Mucosa of descending colon (tissue), 3 donors: ENCODE measurements around the gene ERO1B. TPM values are rescaled to one million over a fixed set of nuclear protein-coding genes. Genes with fewer than 3 reads are reported as not detected.
A peak's percentile ranks its signal among the peaks of the same experiment; 100 is the strongest.

Experiments used
- ATAC-seq: fragments of 200-7000 bp; cut with Tn5 transposase; one replicate; pipeline ENCODE4 v1.9.1; 2020; ENCODE audit warnings: mild to moderate bottlenecking, moderate library complexity
- DNase-seq, 3 donors: peaks; one replicate each; pipeline ENCODE4 v3.0.0-alpha.2; 2020
- H3K36me3 ChIP-seq: fragments of 200-600 bp; one replicate; pipeline ENCODE4 v1.8.0; 2021; ENCODE audit warnings: low read depth, mild to moderate bottlenecking
- H3K4me1 ChIP-seq: fragments of 200-600 bp; one replicate; pipeline ENCODE4 v1.8.0; 2021; ENCODE audit warnings: low read depth, mild to moderate bottlenecking
- H3K4me3 ChIP-seq: fragments of 200-600 bp; one replicate; pipeline ENCODE4 v1.8.0; 2021; ENCODE audit warnings: mild to moderate bottlenecking
- H3K9me3 ChIP-seq: fragments of 200-600 bp; one replicate; pipeline ENCODE4 v1.8.0; 2021; ENCODE audit warnings: mild to moderate bottlenecking
- CTCF ChIP-seq: fragments of 200-600 bp; IDR thresholded peaks from one replicate; pipeline ENCODE4 v1.8.0; 2022; ENCODE audit warnings: antibody characterized with exemption, mild to moderate bottlenecking
- intact Hi-C, 2 donors: fragments of 100-400 bp; cut with DNase I in 1 of 2; cut with micrococcal nuclease in 1 of 2; formaldehyde crosslinking; loops; one replicate each; pipeline versions ENCODE4 v1.11.0 to v1.11.1; 2022; cut with DNase I, micrococcal nuclease
- total RNA-seq, 3 donors: library from RNA; stranded (reverse); fragmentation: NEBNext Ultra II Directional in 2 of 3; extraction: Animal tissue kit (Norgen Biotek cat#: 25700) in 2 of 3; gene quantifications; one replicate each; pipeline versions ENCODE4 v1.2.1 to v1.2.4, GENCODE V29; 2021 to 2023
- donor health status: DM: no; HTN: no; CAD: no; lungs with moderate emphysema.
- donor health status: DM: no; HTN: no; CAD: no.
- donor health status: DM: no; HTN: yes; CAD: no.

The ERO1B gene
- total RNA-seq, 3 donors from 2014 or later: 1.6 to 8.4 (median 3.0) TPM

- no peak for ATAC-seq
- no peak overlapping the region for H3K4me3 ChIP-seq
- TF ChIP-seq CTCF: no peak
- H3K4me1 ChIP-seq: no peaks in the 10 kb centered on the region
- intact Hi-C loops: no loop called here
- DNase-seq: no peak
- no peaks in the 10 kb centered on the region for H3K36me3 ChIP-seq
- H3K9me3 ChIP-seq: peaks cover 15% of the 10 kb centered on the region
Observed at GRCh38 chr1:236322566-236323409, 41.0 kb upstream of the ERO1B start.

- Histone ChIP-seq H3K4me1 (no peaks in the 10 kb centered on the region), H3K9me3 (peaks cover 15% of the 10 kb centered on the region), H3K36me3 (no peaks in the 10 kb centered on the region), H3K4me3 (no peak overlapping the region)
- intact Hi-C loops: no loop called here
- no peak for DNase-seq
- ATAC-seq: peak; percentile 53
- TF ChIP-seq CTCF: no peak
Observed at GRCh38 chr1:236321101-236321500, 39.3 kb upstream of the ERO1B start.

GRCh38 chr1:236320671-236321070 lies 38.9 kb upstream of the ERO1B start:
- no peaks in the 10 kb centered on the region for H3K4me1 ChIP-seq
- DNase-seq (no peak), ATAC-seq (peak; percentile 65)
- no peak for TF ChIP-seq CTCF
- H3K36me3 ChIP-seq: no peaks in the 10 kb centered on the region
- peaks cover 15% of the 10 kb centered on the region for H3K9me3 ChIP-seq
- intact Hi-C loops: no loop called here
- no peak overlapping the region for H3K4me3 ChIP-seq

- peaks cover 15% of the 10 kb centered on the region for H3K9me3 ChIP-seq
- ATAC-seq: no peak
- no peaks in the 10 kb centered on the region for H3K36me3 ChIP-seq
- H3K4me3 ChIP-seq: no peak overlapping the region
- no peak for TF ChIP-seq CTCF
- intact Hi-C loops: no loop called here
- no peaks in the 10 kb centered on the region for H3K4me1 ChIP-seq
- no peak for DNase-seq
Observed at GRCh38 chr1:236320214-236320613, 38.5 kb upstream of the ERO1B start.

- no peak for TF ChIP-seq CTCF
- intact Hi-C loops: no loop called here
Observed at GRCh38 chr1:236316437-236316836, 34.7 kb upstream of the ERO1B start.

More at GRCh38 chr1:236316437-236316836, 34.7 kb upstream of the ERO1B start:
- no peak for DNase-seq
- H3K4me1 ChIP-seq: no peaks in the 10 kb centered on the region
- ATAC-seq: no peak
- no peaks in the 10 kb centered on the region for H3K36me3 ChIP-seq
- no peaks in the 10 kb centered on the region for H3K9me3 ChIP-seq
- no peak overlapping the region for H3K4me3 ChIP-seq
